AG09309 (cell line): ENCODE results near the gene ZNF878.

Experiments used
- DNase-seq: peaks from one replicate; pipeline ENCODE4 v3.0.0-alpha.2; 2010; ENCODE audit warnings: low read depth
- H3K4me3 ChIP-seq: 2 replicates; pipeline ENCODE4 v1.5.1; 2011; ENCODE audit warnings: mild to moderate bottlenecking, low read depth, low read length, moderate library complexity; ENCODE audit not compliant: control insufficient read depth
- CTCF ChIP-seq: IDR thresholded peaks from 2 replicates; pipeline ENCODE4 v1.5.1; 2011; ENCODE audit warnings: mild to moderate bottlenecking, low read depth, low read length, inconsistent platforms; ENCODE audit not compliant: insufficient read depth, control insufficient read depth; ENCODE audit errors: missing control alignments

The ZNF878 gene

DNA sequence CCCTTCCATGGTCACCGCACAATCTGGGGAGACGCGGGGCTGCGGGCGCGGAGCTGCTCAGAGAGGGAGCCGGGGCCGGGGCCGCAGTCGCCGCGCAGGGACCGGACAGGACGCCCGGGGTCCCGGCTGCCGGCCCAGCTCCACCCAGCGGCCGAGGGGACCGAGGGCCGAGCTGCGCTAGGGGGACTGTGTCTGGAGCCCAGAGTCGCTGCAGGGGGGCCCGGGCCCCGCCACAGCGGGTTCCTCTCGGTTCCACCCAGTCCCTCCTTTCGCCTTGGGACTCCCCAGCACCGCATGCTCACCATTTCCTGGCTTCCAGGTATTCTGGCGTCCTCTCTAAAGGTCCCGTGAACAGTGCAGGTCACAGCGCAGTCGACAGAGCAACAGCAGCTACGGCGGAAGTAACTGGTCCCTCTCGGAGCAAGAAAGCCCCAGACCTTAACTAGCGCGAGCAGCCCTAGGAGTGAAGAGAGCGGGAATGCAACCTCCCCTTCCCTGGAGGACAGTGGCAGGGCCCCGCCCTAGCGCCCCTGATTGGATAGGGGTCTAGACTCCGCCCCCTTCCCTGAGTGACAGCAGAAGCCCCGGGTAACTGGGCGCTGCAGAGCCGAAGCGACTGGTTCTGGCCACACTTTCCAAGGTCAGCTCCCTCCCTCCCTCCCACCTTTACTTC is at the start of gene ZNF878:
Gene ZNF878 (minus strand): TSS at position 465 of the 673 bp plus-strand sequence. CDS start 160 bp downstream, at position 305.
- TF ChIP-seq CTCF, result no peak
- DNase-seq, result no peak
- peak within 1 kb of the TSS; percentile 56 for H3K4me3 ChIP-seq

- no peak for TF ChIP-seq CTCF
- H3K4me3 ChIP-seq, result no peak overlapping the region
- no peak for DNase-seq
These were observed 45.3 kb upstream of the ZNF878 start for GRCh38 chr19:12098040-12098439.

- no peak for TF ChIP-seq CTCF
These were observed 42.5 kb upstream of the ZNF878 start for GRCh38 chr19:12095111-12095790.

DNA sequence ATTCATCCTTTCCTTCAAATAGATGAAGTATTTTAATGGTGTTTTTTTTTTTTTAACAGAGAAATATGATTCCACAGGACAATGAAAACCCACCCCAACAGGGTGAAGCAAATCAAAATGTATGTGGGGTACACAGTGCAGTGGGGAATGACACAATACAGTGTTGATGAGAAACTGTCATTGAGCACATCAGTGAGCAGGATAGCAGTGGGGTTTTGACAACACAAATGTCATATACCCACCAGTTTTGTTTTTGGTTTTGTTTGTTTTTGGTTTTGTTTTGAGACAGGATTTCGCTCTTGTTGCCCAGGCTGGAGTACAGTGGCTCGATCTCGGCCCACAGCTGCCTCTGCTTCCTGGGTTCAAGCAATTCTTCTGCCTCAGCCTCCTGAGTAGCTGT is 41.0 kb upstream of the ZNF878 start:
- H3K4me3 ChIP-seq, result no peak overlapping the region
- no peak for DNase-seq
- no peak for TF ChIP-seq CTCF

More at GRCh38 chr19:12095111-12095790, 42.5 kb upstream of the ZNF878 start:
- no peak overlapping the region for H3K4me3 ChIP-seq
- DNase-seq, result no peak

DNA sequence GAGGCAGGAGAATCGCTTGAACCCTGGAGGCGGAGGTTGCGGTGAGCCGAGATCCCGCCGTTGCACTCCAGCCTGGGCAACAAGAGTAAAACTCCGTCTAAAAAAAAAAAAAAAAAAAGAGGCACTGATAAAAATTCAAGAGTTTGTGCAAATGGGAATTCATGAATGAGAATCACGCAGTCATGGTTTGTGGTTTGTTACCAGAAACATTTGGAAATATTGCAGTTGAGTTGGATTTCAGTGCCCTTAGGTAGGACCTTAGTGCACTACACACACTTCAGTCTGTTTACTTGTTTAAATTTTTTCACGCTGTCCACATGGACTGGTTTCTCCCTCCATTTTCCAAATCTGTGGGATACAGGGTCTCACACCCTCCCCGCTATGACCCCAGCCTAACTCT is 40.2 kb upstream of the ZNF878 start:
- no peak for TF ChIP-seq CTCF
- no peak for DNase-seq
- H3K4me3 ChIP-seq, result peak overlapping the region; percentile 58

DNA sequence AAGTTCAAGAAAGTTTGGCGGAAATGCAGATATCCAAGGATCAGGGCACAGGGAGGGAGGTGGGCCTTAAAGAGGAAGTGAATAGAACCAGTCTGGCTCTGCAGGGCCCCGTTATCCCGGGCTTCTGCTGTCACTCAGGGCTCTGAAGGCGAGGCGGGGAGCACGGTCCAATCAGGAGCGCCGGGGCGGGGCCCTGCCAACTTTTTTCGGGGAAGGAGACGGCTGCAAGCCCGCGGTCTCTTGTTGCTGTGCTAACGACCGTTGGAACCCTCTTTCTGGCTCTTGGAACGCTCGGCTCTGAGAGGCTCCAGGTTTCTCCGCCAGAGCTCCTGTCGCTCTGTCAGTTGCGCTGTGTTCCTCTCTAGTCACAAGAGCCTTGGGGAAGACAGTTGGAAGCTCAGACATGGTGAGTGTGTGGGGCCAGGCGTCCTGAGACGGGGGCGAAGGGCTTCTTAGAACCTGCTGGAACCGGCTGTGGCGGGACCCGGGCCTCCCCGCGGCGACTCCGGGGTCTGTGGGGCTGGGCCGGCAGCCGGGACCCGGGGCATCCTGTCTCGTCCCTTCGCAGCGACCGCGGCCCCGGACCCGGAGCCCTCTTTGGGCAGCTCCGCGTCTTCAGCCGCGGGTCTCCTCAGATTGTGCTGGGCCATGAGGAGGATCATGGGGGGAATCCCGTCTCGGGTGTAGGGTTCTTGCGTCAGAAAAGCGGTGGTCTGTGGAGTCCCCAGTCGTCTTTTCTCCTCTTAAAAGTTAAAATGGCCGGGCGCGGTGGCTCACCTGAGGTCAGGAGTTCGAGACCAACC is 39.5 kb upstream of the ZNF878 start:
- TF ChIP-seq CTCF, result no peak
- H3K4me3 ChIP-seq, result peak overlapping the region; percentile 58
- peak; percentile 51 for DNase-seq
